ENCODE results near the gene TMEM184B.

The TMEM184B gene

DNA sequence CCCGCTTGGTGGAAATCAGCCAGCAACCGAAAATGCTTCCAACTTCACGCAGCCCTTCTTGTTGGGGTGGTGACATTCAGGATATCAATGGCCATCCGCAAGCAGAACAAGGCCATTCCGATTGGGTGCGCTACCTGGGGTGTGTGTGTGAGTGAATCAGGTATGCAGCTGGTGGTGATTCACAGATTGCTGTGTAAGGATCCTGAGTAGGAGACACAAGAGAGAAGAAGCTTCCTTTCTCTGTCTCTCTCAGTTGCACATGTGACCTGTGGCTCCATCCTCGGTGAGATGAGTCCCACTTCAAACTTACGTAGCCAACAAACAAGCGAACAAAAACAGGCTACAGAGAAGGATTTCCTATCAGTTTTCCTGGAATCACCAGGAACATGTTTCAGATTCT, 9.6 kb upstream of the TMEM184B start:
- in situ Hi-C loops (cut with HindIII; ENCODE audit: low sequenced_read_pairs): no loop called here

GRCh38 chr22:38276166-38276565, 3.4 kb upstream of the TMEM184B start:
- in situ Hi-C loops (cut with HindIII; ENCODE audit: low sequenced_read_pairs): no loop called here

DNA sequence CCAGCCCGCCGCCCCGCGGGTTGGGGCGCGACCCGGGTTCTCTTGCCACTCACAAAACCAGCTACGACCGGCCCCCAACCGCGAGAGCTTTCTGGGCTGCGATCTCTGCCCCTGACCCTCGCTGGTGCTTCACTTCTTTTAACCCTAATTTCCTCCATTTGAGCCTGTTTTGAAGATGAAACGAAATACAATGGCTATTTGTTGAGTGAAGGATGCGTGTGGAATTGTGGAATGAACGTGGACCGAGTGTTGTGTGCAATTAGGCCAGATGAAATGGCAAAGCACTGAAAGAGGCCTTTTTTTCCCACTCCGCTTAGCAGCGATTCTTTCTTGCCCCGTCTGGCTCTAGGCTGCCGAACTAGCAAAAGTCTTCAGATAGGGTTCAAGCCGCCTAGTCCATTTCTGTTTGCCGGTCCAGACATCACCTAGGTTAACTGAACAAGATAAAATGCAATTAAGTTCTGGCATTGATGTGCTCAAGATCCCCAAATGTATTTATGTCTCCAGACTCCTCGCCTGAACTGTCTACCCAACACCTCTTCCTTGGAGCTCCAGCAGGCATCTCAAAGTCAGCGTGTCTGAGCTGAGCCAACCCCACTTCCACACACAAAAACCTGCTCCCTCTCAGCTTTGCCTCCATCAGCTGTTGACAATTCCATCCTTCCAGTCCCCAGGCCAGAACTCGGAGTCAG, 471 bp upstream of the TMEM184B start:
- in situ Hi-C loops (cut with HindIII; ENCODE audit: low sequenced_read_pairs): no loop called here

- in situ Hi-C loops (cut with HindIII; ENCODE audit: low sequenced_read_pairs): no loop called here
These were observed 860 bp downstream of the TMEM184B start for GRCh38 chr22:38271927-38272372.

DNA sequence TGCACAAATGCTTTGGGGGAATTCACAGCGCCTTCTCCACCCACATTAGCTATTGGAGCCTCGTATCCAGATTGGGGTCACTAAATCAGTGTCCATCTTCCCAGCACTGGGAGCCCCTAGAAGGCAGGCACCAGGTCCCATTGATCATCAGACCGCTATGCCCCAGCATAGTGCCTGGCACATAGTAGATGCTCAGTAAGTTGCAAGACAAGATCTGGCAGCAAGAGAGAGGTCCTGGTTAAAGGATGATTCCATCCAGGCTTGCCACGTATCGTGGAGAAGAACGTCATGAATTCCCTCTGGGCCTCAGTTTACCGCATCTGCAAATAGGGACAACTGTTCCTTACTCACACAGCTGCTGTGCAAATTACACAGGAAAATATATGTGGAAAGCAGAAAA, 1.7 kb downstream of the TMEM184B start:
- in situ Hi-C loops (cut with HindIII; ENCODE audit: low sequenced_read_pairs): no loop called here

DNA sequence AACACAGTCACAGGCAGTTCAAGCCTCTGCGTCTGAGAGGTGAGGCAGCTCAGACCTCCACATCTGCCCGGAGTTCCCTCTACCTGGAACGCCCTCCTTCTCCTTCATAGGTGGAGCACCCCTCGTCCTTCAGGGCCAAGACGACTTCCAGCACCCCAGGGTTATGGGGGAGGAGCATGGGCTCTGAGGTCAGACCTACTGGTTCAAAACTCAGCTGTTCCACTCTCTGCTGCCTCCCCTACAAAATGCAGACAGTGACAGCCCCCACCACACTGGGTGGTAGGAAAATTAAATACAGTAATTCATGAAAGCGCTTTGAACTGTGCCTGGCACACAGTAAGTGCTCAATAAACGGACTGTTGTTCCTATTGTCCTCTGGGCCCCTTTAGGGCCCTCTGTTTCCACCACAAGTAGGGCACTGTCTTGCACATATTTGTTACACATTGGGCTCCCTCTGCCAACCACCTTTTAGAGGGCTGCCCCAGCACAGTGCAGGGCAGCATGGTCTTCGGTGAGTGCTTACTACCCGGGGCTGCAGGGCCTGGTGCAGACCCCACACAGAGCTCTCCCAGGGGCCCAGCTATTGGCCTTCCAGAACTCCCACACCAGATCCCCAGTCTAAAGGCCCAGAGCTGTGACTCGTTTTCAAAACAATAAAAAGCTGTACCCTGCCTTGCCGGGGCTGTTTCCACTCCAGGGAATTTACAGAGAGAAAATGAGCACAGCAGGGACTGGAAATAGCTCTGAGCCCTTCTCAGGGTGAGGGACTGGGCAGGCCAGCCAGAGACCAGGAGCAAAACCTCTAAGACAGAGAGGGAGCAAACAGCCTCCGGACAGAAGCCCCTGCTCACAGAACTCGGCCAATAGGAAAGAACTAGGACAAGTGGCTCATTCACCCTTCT, 2.5 kb downstream of the TMEM184B start:
- in situ Hi-C loops (cut with HindIII; ENCODE audit: low sequenced_read_pairs): no loop called here

DNA sequence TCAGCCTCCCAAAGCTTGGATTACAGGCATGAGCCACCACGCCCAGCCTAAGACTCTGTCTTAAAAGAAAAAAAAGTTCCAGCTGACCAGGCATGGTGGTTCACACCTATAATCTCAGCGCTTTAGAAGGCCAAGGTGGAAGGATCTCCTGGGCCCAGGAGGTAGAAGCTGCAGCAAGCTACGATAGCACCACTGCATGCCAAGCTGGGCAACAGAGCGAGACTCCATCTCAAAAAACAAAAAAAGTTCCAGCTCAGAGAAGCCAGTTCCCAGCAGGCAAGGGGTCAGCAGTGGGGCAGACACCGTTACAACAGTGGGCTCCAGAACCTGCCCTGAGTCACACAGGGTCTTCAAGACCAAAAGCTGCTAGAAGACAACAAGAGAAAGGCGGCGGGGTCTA, 3.3 kb downstream of the TMEM184B start:
- in situ Hi-C loops (cut with HindIII; ENCODE audit: low sequenced_read_pairs): no loop called here

- in situ Hi-C loops (cut with HindIII; ENCODE audit: low sequenced_read_pairs): no loop called here
These were observed 5.7 kb downstream of the TMEM184B start for GRCh38 chr22:38267086-38267485.

DNA sequence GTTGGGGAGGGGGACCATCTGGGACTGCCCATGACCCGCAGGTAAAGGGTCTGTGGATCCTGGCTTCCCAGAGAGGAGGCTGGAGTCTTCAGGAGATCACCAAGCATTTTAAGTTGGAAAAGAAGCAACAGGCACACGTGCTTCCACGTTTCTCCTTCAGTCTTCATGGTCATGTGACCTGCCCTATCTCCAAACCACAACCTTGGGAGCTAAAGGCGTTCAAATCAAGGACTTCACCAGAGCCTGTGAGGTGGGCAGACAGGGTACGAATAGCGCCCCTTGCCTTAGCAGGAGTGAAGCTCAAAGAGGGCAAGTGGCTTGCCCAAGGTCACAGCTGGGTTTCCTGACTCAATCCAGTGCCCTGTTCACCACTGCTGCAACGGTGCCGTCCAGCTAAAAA, 6.7 kb downstream of the TMEM184B start:
- in situ Hi-C loops (cut with HindIII; ENCODE audit: low sequenced_read_pairs): no loop called here

DNA sequence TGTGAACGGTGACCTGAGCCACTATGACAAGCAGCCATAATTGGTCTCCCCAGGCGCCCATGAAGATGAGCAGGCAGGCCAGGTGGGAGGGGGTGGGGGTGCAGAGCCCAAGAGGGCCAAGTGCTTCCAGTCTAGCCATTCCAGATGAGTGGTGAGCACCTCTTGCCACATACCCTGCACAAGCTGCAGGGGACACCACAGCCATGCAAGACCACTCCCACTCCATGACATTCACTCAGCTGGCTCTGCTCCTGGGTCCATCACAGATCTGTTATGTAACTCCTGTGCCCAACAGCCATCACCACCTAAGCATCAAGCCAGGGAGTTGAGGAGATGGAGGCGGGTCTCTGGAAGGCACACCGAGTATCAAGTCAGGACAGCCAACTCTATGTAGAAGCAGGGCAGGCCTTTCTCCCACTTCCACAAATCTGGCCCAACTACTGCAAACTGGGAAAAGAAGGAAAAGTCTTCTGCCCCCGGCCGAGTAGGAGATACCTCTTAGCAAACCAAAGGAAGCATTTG, 8.4 kb downstream of the TMEM184B start:
- in situ Hi-C loops (cut with HindIII; ENCODE audit: low sequenced_read_pairs): no loop called here

GRCh38 chr22:38262051-38262795, 10.6 kb downstream of the TMEM184B start:
- in situ Hi-C loops (cut with HindIII; ENCODE audit: low sequenced_read_pairs): no loop called here

- in situ Hi-C loops (cut with HindIII; ENCODE audit: low sequenced_read_pairs): no loop called here
These were observed 11.8 kb downstream of the TMEM184B start for GRCh38 chr22:38260761-38261681.

DNA sequence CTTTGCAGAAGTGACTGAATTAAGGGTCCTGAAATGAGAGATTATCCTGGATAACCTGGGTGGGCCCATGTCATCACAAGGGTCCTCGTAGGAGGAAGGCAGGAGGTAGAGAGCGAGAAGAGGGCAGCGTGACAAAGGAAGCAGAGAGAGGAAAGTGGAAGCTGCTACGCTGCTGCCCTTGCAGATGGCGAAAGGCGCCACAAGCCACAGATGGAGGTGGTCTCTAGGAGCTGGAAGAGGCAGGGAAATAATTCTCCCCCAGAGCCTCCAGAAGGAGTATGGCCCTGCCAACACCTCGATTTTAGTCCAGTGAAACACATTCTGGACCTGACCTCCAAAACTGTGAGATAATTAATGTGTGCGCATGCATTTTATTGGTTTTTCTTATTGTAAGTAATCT, 13.4 kb downstream of the TMEM184B start:
- in situ Hi-C loops (cut with HindIII; ENCODE audit: low sequenced_read_pairs): no loop called here

DNA sequence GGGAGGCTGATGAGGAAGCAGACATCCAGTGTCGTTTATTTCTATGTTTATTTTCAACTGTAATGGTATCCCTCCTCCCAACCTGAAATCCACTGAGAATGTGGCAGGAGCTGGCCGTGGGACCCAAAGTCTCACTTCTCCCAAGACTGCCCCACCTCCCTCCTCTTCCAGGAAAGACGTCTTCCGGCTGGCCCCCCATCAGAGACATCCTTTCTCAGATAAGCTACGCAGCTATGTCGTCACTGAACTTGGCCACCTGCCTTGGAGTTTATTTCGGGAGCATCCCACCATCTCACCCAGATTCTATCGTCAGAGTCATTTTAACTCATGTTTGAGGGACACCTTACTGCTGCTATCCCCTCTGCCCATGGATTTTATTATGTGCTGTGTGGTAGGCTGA, 13.9 kb downstream of the TMEM184B start:
- in situ Hi-C loops (cut with HindIII; ENCODE audit: low sequenced_read_pairs): no loop called here

DNA sequence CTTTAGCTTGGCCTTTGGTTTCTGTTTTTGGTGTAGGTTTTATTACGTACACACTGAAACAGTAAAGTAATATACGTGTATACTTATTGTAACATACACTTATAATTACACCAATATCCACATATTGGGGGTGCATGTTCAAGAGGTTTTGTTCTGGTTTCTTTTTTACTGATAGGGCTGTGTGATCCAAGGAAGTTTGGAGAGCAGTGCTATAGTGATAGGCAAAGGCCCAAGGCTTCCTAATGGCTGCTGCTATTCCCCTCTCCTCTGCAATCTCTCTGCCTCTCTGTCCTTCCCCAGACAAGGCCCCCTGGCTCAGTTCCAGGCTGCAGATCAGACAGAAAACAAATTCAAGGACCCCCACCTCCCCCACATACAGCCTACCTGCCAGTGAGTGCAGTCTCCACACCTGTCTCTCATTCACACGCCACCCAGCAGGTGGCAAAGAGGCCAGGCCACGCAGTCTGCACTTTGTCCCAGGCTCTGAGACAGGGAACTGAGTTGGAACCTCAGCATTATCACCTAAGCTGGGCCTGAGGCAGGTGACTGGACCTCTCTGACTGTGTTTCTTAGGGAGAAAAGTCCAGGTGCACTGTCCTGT, 15.1 kb downstream of the TMEM184B start:
- in situ Hi-C loops (cut with HindIII; ENCODE audit: low sequenced_read_pairs): no loop called here

DNA sequence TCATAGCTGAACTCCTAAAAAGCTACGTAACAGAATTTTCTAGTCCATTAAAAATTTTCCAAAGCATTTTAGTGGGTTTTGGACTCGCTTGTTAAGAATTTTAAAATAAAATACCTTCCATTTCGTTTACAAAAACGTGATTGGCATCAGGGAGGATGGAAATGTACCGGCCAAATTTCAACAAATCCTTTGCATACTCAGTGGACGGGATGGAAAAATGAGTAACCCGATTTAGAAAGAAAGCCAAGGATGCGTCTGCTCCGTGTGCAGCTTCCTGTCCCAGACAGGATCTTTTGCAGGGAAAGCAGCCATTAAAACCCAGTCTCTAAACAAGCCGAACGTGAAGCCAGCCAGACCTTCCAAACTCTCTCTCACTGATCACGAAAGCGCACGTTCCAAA, 15.6 kb downstream of the TMEM184B start:
- in situ Hi-C loops (cut with HindIII; ENCODE audit: low sequenced_read_pairs): no loop called here

DNA sequence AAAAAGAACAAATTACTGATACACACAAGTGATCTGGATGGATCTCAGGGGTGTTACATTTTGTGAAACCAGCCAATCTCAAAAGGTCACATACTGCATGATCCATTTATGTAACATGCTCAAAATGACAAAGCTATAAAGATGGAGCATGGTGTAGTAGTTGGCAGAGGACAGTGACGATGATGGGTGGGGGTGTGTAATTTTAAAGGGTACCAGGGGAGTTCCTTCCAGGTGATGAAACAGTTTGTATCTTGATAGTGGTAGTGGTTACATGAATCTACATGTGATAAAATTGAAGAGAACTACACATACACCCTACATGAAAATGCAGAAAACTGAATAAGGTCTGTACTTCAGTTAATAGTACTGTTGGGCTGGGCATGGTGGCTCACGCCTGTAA, 17.1 kb downstream of the TMEM184B start:
- in situ Hi-C loops (cut with HindIII; ENCODE audit: low sequenced_read_pairs): no loop called here

- in situ Hi-C loops (cut with HindIII; ENCODE audit: low sequenced_read_pairs): no loop called here
These were observed 21.5 kb downstream of the TMEM184B start for GRCh38 chr22:38251341-38251692.

- in situ Hi-C loops (cut with HindIII; ENCODE audit: low sequenced_read_pairs): no loop called here
These were observed 22.0 kb downstream of the TMEM184B start for GRCh38 chr22:38250643-38251340.
